ENCODE measurements around the gene UGT1A6.
"Not testable (repeated sequence)": the region's sequence is repeated elsewhere in the genome, so short reads cannot be mapped to it uniquely, and the experiment has no call there.

Gene UGT1A6

GRCh38 chr2:233684640-233685039, 8.1 kb upstream of the UGT1A6 start:
- in situ Hi-C loops (cut with MboI; ENCODE audit: low sequenced_read_pairs) = no loop called here

- in situ Hi-C loops (cut with MboI; ENCODE audit: low sequenced_read_pairs) = no loop called here
These were observed 5.8 kb upstream of the UGT1A6 start for GRCh38 chr2:233686928-233687327.

DNA sequence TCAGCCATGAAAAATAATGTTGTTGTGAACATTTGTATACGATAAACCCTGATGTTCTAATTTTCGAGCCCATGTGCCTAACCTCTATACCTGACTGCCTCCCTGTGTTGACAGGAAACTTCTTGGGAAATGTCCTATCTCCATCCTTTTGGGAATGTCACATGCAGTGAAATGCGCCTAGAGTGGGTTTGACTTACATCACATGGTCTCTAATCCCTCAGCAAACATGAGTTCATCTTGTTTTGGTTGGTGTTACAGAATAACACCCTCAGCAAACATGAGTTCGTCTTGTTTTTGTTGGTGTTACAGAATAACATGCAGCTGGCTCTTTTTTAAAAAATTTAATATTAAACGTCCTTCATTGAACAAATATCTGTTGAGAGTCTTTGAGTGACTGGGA, 4.3 kb upstream of the UGT1A6 start:
- in situ Hi-C loops (cut with MboI; ENCODE audit: low sequenced_read_pairs) = no loop called here

DNA sequence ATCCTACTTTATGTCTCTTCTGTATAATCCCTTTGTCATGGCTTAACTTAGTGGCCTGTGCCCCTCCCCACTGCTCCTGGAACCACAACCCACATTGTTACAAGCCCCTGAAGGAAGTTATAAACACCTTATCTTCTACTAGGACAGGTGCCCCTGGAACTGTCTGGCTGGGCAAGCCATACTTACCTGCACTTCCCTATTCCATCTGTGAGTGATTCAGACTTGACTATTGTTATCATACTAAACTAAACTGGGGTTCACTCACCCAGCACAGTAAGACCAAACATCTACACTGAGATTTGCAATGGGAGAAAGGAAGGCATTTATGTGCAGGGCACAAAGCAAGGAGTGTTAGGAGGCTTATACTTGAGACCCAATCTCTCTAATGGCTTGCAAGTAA, 3.7 kb upstream of the UGT1A6 start:
- in situ Hi-C loops (cut with MboI; ENCODE audit: low sequenced_read_pairs) = no loop called here

DNA sequence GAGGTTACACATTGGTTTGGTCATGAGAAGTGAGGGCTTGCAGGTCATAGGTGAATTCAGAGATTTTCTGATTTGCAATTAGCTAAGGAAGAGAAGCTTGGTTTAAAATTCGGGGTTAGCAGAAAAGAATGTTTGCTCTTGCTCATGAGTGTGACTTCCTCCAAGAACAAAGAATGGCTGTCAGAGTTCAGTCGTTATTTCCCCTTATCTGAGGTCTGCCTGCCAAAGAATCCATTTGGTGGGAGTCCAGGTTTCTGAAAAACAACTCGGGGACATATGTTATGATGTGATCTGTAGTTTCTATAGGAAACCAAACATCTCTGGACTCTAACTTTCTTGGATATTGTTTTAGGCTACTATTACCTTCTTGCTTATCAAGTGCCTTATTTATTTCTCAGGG, 3.2 kb upstream of the UGT1A6 start:
- in situ Hi-C loops (cut with MboI; ENCODE audit: low sequenced_read_pairs) = no loop called here

DNA sequence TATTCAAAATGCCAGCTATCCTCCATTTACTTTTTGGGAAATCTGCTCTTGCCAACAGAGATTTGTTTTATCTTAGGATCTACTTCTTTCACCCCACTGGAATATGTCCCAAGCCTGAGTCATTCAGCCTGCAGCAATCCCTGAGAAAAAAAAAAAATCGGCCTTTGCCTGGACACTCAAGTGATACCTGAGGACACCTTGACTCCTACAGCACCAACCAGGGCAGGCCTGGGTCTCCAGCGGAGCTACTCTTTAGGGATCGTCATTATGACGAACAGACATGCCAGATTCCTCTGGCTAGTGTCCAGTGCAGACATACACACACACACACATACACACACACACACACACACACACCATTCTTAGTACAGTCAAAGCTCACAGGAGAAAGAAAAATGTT, 2.2 kb upstream of the UGT1A6 start:
- in situ Hi-C loops (cut with MboI; ENCODE audit: low sequenced_read_pairs) = no loop called here

GRCh38 chr2:233691443-233692433, 952 bp upstream of the UGT1A6 start:
- in situ Hi-C loops (cut with MboI; ENCODE audit: low sequenced_read_pairs) = no loop called here

DNA sequence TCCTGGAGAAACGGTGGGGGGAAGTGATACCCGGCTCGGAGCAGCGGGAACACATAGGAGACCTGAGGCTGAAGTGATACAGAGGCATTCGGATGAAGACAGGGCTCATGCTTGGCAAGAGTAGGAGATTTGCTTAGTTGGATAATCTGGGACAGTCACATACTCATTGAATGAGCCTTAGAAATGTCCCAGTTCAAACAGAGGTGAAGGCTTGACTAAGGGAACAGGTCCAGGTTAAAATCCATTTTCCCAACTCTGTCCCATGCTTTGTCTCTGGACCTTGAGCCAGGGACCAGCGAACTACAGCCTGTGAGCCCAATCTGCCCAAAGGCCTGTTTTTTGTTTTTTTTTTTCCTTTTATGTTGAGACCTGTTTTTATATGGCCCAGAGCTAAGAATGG, 1.3 kb downstream of the UGT1A6 start:
- in situ Hi-C loops (cut with MboI; ENCODE audit: low sequenced_read_pairs) = no loop called here

GRCh38 chr2:233698740-233699139, 6.0 kb downstream of the UGT1A6 start:
- in situ Hi-C loops (cut with MboI; ENCODE audit: low sequenced_read_pairs) = no loop called here

DNA sequence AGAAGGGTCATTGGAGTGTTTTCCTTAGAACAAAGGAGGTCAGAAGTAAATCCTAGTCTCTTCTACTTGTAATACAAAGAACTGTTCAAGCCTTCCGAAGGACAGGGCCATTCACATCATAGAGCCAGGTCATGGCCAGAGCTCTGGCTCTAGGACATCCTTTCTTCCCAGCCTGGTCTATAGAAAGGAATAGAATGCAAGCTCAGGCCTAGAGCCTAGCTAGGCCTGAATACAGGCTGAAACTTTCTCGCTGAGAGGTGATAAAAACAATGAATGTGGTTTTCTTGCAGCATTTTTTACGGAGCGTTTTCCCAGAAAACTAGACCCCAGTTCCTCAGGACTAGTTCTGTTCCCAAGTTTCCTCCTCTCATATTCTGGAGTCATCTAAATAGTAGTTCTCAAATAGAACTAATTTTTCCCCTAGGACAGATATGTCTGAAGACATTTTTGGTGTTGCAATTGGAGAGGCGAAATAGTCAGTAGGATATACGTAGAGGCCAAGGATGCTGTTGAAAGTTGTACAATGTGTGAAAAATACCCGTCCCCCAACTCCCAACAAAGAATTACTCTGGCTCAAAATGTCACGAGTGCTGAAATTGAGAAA, 6.8 kb downstream of the UGT1A6 start:
- in situ Hi-C loops (cut with MboI; ENCODE audit: low sequenced_read_pairs) = no loop called here

- in situ Hi-C loops (cut with MboI; ENCODE audit: low sequenced_read_pairs) = no loop called here
These were observed 7.4 kb downstream of the UGT1A6 start for GRCh38 chr2:233700028-233700635.

DNA sequence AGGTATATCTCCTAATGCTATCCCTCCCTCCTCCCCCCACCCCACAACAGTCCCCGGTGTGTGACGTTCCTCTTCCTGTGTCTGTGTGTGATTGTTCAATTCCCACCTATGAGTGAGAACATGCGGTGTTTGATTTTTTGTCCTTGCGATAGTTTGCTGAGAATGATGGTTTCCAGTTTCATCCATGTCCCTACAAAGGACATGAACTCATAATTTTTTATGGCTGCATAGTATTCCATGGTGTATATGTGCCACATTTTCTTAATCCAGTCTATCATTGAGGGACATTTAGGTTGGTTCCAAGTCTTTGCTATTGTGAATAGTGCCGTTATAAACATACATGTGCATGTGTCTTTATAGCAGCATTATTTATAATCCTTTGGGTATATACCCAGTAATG, 8.2 kb downstream of the UGT1A6 start:
- in situ Hi-C loops (cut with MboI; ENCODE audit: low sequenced_read_pairs) = not testable (repeated sequence)

DNA sequence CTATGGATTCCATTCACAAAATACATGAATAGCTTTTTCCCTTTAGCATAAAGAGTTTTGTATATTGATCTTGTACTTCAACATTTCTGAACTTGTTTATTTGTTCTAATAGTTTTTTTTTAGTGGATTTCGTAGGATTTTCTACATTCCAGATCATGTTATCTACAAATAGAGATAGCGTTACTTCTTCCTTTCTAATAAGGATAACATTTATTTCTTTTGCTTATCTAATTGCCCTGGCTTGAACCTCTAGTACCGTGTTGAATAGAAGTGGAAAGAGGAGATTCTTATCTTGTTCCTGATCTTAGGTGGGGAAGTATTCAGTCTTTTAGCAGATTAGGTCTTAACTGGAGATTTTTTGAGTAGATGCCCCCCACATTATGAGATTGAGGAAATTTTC, 9.5 kb downstream of the UGT1A6 start:
- in situ Hi-C loops (cut with MboI; ENCODE audit: low sequenced_read_pairs) = no loop called here

- in situ Hi-C loops (cut with MboI; ENCODE audit: low sequenced_read_pairs) = no loop called here
These were observed 13.3 kb downstream of the UGT1A6 start for GRCh38 chr2:233705911-233706506.

GRCh38 chr2:233706720-233707119, 14.0 kb downstream of the UGT1A6 start:
- in situ Hi-C loops (cut with MboI; ENCODE audit: low sequenced_read_pairs) = no loop called here

DNA sequence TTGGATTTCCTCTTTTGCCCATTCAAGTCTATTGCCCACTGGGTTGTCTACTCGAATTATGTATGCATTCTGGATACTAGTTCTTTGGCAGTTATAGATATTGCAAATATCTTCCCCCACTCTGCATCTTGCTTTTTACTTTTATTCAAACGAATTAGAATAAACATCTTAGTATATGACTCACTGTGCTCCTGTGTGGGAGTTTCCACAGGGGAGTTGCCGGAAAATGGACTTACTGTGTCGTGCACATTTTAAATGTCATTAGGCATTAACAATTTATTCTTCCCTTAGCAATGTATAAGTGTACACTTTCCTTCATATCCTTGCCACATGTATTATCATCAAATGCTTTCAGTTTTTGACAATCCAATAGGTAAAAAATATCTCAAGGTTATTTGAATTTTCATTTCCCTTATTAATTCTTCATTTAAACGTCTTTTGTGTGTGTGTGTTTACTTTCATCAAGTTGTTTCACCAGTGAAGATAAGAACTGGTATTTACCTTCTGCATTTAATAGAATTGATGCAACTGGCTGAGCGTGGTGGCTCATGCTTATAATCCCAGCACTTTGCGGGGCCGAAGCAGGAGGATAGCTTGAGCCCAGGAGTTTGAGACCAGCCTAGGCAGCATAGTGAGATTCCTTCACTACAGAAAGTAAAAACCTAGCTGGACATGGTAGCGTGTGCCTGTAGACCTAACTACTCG, 15.4 kb downstream of the UGT1A6 start:
- in situ Hi-C loops (cut with MboI; ENCODE audit: low sequenced_read_pairs) = no loop called here

GRCh38 chr2:233708942-233709341, 16.3 kb downstream of the UGT1A6 start:
- in situ Hi-C loops (cut with MboI; ENCODE audit: low sequenced_read_pairs) = no loop called here

DNA sequence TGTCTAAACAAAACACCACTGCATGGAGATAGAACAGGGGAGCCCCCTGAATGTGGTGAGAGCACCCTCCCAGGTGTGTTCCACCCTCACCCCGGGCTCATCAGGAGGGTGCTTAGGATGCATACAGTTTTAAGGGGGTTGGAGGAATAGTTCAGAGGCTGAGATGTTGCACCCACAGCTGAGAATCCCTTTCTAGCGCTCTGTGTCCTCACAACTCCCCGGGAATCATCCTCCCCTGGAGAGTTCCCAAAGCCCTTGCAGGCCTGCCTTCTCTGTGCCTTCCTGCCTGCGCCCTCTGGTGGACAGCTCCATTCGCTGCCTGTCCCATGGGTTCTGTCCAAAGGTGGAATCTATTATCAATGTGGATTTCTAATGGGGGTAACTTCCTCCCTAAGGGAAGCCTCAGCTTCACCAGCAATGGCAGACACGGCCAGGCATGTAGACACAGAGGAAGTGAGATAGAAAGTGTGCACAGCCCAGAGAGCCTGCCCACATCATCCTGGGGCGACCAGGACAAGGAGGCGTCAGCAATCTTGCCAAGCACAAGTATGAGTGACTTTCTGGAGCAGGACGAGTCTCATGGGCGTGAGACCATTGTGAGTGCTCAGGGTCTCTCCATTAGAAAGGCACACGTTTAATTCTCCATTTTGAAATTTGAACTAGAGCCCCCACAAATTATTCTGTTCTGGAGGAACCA, 18.8 kb downstream of the UGT1A6 start:
- in situ Hi-C loops (cut with MboI; ENCODE audit: low sequenced_read_pairs) = no loop called here

- in situ Hi-C loops (cut with MboI; ENCODE audit: low sequenced_read_pairs) = no loop called here
These were observed 20.0 kb downstream of the UGT1A6 start, which contains the start of gene UGT1A5 for GRCh38 chr2:233712611-233713261. TSS of gene UGT1A5 (plus strand) at chr2:233712907. CDS start at chr2:233712992, 85 bp downstream.

- in situ Hi-C loops (cut with MboI; ENCODE audit: low sequenced_read_pairs) = no loop called here
These were observed 20.5 kb downstream of the UGT1A6 start for GRCh38 chr2:233713262-233713615.
